Cardiac septum (tissue), 1 donor: Measurements from ENCODE around the gene DNAJB6. TPM values are rescaled to one million over a fixed set of nuclear protein-coding genes. Genes with fewer than 3 reads are reported as not detected.

Experiments
- DNase-seq: peaks from one replicate; pipeline ENCODE4 v3.0.0-alpha.2; 2020; ENCODE audit warnings: low spot score
- intact Hi-C: fragments of 100-400 bp; cut with DNase I; formaldehyde crosslinking; loops from one replicate; pipeline ENCODE4 v1.14.0; 2022
- total RNA-seq: library from RNA; stranded (reverse); fragmentation: NEBNext Ultra II Directional; extraction: Animal tissue kit (Norgen Biotek cat#: 25700); gene quantifications from one replicate; pipeline ENCODE4 v1.2.1, GENCODE V29; 2021
- donor health status: DM: no; HTN: no; CAD: no.

Gene DNAJB6
- total RNA-seq, 1 donor from 2014 or later: 171 TPM

DNA sequence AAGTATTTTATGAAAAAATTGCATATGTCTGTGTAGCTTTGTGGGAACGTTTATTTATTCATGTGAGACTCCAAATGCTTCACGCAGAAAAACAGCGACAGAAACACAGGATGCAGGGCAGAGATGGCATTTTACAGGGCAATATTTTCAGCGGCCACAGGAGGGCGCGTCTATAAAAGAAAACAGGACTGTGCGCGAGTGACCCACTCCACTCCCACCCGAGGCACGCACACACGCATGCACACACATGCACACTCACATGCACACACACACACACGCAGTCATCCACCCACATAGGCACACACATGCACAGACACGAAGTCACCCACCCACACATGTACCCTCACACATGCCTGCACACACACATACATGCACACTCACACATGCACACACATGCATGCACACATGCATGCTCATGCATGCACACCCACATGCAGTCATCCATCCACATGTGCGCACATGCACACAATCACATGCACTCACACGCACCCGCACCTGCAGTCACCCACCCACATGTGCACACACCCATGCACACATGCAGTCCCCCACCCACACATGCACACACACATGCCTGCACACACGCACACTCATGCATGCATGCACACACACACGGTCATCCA lies 96.3 kb downstream of the DNAJB6 start:
- no peak for DNase-seq
- intact Hi-C loops: loop anchor here (5.0 kb wide), 2 partner anchors 444 to 979 kb away; no protein-coding TSS in a partner anchor

DNA sequence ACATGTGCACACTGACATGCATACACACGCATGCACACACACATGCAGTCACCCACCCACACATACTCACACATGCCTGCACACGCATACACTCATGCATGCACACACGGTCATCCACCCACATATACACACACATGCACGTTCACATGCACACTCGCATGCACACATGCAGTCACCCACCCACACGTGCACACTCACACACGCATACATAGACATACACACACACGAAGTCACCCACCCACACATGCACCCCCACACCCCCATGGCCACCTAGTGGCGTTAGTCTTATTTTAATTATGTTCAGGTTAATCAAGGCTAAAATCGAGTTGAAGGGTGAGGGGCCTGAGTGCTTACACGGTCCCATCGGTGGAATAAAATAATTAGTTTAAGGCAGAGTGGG lies 96.8 kb downstream of the DNAJB6 start:
- intact Hi-C loops: loop anchor here (5.0 kb wide), 2 partner anchors 444 to 979 kb away; no protein-coding TSS in a partner anchor
- DNase-seq: no peak

DNA sequence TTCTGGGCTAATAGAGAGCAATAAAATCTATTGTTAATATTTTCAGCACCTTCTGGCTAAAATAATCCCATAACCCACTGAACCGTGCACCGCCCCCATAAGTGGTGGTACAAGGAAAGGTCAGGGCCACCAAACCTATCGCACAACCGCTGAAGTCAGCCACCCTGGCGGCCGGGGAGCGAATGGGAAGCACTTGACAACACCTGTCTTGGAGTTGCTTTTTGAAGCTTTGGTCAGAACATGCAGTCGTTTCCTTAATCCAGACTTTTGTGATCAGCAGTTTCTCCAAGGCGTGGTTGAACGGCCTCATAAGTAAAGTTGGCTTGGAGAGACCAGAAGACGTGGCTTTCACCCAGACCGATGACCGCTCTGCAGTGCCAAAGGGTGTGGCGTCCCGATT lies 97.4 kb downstream of the DNAJB6 start:
- intact Hi-C loops: loop anchor here (5.0 kb wide), 2 partner anchors 443 to 978 kb away; no protein-coding TSS in a partner anchor

GRCh38 chr7:157434701-157435100 lies 97.9 kb downstream of the DNAJB6 start:
- intact Hi-C loops: loop anchor here (5.0 kb wide), 2 partner anchors 443 to 978 kb away; no protein-coding TSS in a partner anchor

More for the DNA sequence above, 97.4 kb downstream of the DNAJB6 start:
- no peak for DNase-seq

GRCh38 chr7:157436076-157436475 lies 99.3 kb downstream of the DNAJB6 start:
- DNase-seq: no peak
- intact Hi-C loops: no loop called here

More at GRCh38 chr7:157434701-157435100, 97.9 kb downstream of the DNAJB6 start:
- DNase-seq: no peak

- intact Hi-C loops: no loop called here
- no peak for DNase-seq
Observed at GRCh38 chr7:157436763-157437480, 100.1 kb downstream of the DNAJB6 start.

DNA sequence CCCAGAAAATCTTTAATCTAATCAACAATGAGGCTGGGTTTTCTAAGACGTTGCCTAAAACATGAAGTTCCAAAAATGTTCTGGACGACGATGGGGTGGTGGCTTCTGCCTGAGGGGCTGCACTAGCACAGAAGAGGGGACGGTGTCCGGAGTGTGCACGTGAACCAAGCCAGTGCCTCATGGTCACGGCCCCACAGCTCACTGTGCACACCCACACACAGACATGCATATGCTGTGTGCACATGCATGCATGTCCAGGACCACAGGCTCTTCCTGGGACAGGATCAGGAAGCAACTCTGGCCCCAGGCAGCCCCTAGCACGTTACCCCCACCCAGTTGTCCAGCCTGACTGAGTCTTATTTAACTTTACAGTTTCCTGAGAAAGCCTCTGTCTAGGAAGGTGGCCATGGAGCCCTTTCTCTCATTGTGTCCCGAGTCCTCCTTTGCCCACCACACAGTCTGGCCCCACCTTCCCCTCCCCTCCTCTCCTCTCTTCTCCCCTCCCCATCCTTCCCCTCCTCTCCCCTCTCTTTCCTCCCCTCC lies 100.8 kb downstream of the DNAJB6 start:
- DNase-seq: no peak
- intact Hi-C loops: no loop called here

- peak; percentile 35 for DNase-seq
- intact Hi-C loops: no loop called here
Observed at GRCh38 chr7:157438121-157439025, 101.6 kb downstream of the DNAJB6 start.

DNA sequence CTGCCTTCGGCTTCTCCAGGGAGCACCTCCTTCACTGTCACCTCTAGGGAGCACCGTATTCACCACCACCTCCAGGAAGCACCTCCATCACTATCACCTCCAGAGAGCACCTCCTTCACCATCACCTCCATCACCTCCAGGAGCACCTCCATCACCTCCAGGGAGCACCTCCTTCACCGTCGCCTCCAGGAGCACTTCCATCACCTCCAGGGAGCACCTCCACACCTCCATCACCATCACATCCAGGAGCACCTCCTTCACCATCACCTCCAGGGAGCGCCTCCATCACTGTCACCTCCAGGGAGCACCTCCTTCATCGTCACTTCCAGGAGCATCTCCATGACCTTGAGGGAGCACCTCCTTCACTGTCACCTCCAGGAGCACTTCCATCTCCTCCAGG lies 102.3 kb downstream of the DNAJB6 start:
- DNase-seq: peak; percentile 33
- intact Hi-C loops: no loop called here

- DNase-seq: no peak
- intact Hi-C loops: no loop called here
Observed at GRCh38 chr7:157439761-157440160, 103.0 kb downstream of the DNAJB6 start.

- intact Hi-C loops: no loop called here
- peak; percentile 72 for DNase-seq
Observed at GRCh38 chr7:157440346-157441022, 103.7 kb downstream of the DNAJB6 start.

DNA sequence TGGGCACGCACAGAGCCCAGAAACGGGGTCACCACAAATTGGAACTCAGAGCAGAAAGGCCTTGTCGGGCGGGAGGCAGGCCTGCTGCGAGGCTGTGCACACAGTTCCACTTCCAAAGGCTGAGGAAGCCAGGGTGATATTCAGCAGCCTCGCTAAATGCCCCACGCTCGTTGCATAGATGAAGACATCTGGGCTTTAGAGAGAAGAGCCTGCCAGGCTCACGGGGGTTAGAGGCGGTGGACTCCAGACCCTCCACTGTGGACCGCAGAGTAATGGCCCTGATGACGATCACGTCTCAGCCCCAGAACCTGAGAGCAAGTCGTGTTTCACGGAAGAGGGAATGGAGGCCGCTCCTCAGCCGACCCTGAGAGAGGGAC lies 104.2 kb downstream of the DNAJB6 start:
- intact Hi-C loops: no loop called here
- no peak for DNase-seq

GRCh38 chr7:157442456-157442855 lies 105.7 kb downstream of the DNAJB6 start:
- peak; percentile 38 for DNase-seq
- intact Hi-C loops: no loop called here

- DNase-seq: peak; percentile 51
- intact Hi-C loops: no loop called here
Observed at GRCh38 chr7:157442993-157443831, 106.4 kb downstream of the DNAJB6 start.

DNA sequence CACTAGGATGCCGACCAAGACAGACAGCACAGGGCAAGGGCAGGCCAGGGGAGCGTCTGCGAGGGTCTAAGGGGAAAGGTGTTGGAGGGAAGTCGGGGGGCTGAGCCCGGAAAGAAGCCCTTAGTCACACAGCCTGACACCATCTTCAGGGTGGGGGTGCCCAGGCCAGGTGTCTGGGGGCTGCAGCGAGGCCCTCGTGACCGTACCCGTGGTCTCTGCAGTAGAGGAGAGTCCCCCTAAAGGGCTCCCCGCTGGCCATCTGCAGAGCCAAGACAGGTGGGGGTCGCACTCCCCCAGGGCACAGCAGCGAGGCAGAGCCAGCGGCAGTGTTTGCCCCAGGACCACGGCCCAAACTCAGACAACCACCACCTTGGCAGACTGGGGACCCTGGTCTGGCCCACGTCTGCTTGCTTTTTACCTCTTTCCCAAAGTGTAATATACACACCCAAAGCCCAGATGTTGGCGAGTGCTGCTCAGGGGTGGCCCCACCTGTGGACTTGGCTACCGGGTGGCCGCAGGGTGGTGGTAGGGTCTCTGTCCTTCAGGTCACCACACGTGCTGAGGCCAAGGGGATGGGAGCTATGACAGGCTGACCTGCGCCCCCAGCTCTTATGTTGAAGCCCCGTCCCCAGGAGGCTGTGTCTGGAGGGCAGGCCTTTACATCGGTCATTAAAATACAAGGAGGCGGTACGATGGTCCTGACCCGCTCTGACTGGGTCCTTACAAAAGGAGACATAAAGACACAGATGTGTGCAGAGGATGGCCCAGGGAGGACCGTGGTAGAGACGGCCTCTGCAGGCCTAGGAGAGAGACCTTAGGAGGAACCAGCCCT lies 107.4 kb downstream of the DNAJB6 start:
- intact Hi-C loops: no loop called here
- peak; percentile 71 for DNase-seq

GRCh38 chr7:157444843-157445135 lies 108.0 kb downstream of the DNAJB6 start:
- intact Hi-C loops: no loop called here
- no peak for DNase-seq

GRCh38 chr7:157445246-157445955 lies 108.6 kb downstream of the DNAJB6 start:
- peak; percentile 72 for DNase-seq

More at GRCh38 chr7:157445246-157445955, 108.6 kb downstream of the DNAJB6 start:
- intact Hi-C loops: no loop called here
